ENCODE results near the gene NUBP1.

- no peak for TF ChIP-seq CTCF (IDR thresholded peaks at IDR 0.05; ENCODE audit: borderline replicate concordance, extremely low read depth, low read length, poor library complexity, severe bottlenecking)
- no peak for TF ChIP-seq EZH2 (IDR thresholded peaks at IDR 0.05; ENCODE audit: borderline replicate concordance, low read depth, low read length, severe bottlenecking)
Observed at GRCh38 chr16:10708969-10709368, 34.7 kb upstream of the NUBP1 start.

Measured in DND-41 (cell line).